Activated T-cell treated with anti-CD3 and anti-CD28 coated beads for 4 hours (primary cell): Measurements from ENCODE around the gene ZNF722.
"Not testable (repeated sequence)": the region's sequence is repeated elsewhere in the genome, so short reads cannot be mapped to it uniquely, and the experiment has no call there.

Experiments
- DNase-seq: peaks from one replicate; pipeline ENCODE4 v3.0.0-alpha.2; 2020

The ZNF722 gene

GRCh38 chr7:63998549-63998948, at the start of gene ZNF722:
Gene ZNF722, plus strand, starts transcription at chr7:63998849. Its CDS starts 113 bp downstream, at chr7:63998962.
- DNase-seq = no peak

DNA sequence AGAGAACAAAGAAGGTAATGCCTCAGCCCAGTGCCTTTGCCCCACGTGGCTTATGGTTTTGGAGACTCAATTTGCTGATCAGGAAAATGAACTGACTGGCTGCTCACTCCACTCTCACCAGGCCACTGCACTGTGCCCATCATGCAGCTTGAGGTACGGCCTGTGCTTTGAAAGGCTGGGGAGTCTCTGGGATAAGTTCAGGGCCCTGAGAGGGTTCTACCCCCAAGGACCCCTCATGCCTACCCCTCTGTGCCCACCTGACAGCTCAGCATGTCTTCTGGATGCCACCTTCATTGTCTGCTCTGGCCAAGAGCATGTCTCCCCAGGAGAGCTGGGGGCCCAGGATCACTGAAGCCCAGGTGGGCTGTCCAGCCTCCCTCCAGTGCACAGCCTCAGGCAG, 45.5 kb upstream of the ZNF722 start:
- no peak for DNase-seq

DNA sequence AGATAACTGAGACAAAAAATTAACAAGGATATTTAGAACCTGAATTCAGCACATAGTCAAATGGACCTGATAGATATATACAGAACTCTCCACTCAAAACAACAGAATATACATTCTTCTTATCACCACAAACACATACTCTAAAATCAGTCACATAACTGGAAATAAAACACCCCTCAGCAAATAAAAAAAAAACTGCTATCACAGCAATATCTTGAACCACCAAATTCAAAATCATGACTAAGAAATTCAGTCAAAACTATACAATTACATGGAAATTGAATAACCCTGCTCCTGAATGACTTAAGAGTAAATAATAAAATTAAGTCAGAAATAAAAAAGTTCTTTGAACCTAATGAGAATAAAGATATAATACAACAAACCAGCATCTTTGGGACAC, 30.0 kb upstream of the ZNF722 start:
- no peak for DNase-seq

GRCh38 chr7:64015496-64015895, 16.8 kb downstream of the ZNF722 start:
- not testable (repeated sequence) for DNase-seq

GRCh38 chr7:64035388-64035787, 36.7 kb downstream of the ZNF722 start:
- DNase-seq = no peak

- no peak for DNase-seq
Measured at GRCh38 chr7:64037095-64037494, 38.4 kb downstream of the ZNF722 start.

DNA sequence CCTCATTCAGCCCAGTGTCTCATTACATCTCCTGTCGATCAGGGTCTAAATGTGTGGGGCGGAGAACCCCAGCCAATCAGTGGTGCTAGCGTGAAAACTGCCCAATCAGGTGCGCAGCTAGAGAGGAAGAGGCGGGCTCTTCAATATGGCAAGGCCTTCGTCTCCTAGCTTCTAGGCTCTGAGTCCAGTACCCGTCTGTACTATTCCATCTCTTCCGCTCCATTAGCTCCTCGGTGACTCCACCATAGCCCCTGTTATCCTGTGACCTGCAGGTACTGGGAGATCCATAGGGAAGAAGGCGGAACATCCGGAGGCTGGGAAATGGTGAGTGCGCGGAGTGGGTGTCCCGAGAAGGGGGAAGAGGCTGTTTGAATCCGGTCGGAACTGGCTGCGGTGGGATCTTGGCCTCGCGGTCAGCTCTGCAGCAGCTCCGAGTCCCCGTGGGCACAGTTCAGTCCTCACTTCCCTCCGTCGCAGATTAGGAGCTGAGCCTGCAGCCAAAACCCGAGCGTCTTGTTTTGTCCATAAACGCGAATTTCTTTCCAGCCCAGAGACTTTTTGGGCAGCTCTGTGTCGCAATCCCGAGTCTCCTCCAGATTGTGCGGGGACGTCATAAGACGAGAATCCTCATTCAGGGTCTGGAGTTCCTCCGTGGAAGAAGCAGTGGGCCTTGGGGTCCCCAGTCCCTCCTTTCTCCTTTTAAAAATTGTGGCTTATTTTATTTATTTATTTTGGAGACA, 46.8 kb downstream of the ZNF722 start, which contains the start of gene ZNF727:
Gene ZNF727, plus strand, starts transcription at position 134 of the 740 bp plus-strand sequence. Its CDS starts 188 bp downstream, at position 322.
- no peak for DNase-seq

- no peak for DNase-seq
Measured at GRCh38 chr7:64046041-64046389, 47.4 kb downstream of the ZNF722 start.
